HCT116 (cell line): ENCODE results near the gene B3GNT5. TPM values are rescaled to one million over a fixed set of nuclear protein-coding genes. Genes with fewer than 3 reads are reported as not detected.

ENCODE experiments used
- ATAC-seq: fragments of 200-7000 bp; cut with Tn5 transposase; 2 replicates; pipeline ENCODE4 v1.9.1; 2020; ENCODE audit warnings: mild to moderate bottlenecking, moderate library complexity
- BruUV-seq: library from RNA; stranded (reverse); fragments of 400-500 nt; replicated peaks from 2 replicates; lab custom pipeline; 2021; lab: Mats Ljungman, UMichigan
- CTCF ChIA-PET: fragments of 300-600 bp; sonication (Branson Sonifier 250); formaldehyde crosslinking; loops from one replicate; lab custom pipeline; 2021; ENCODE audit warnings: antibody characterized with exemption; lab: Charles Lee
- POLR2A ChIA-PET: fragments of 300-600, 350-600 bp; sonication (Branson Sonifier 250); formaldehyde crosslinking; loops from one replicate; lab custom pipeline; 2021; ENCODE audit warnings: antibody characterized with exemption; lab: Charles Lee
- RAD21 ChIA-PET, 2 experiments: fragments of 300-600 bp; sonication (Branson Sonifier 250); formaldehyde crosslinking; loops; one replicate each; lab custom pipeline; 2023; ENCODE audit warnings: low total read pairs in 2 of 2; ENCODE audit not compliant: uncharacterized antibody in 2 of 2, unreplicated experiment in 2 of 2, low non-redundant PET in 1 of 2; lab: Charles Lee
- DNase-seq: peaks from one replicate; pipeline ENCODE4 v3.0.0-alpha.2; 2010; ENCODE audit warnings: low read depth, low spot score
- H2AFZ ChIP-seq: fragments of 200-600 bp; shearing (Covaris generic), sonication (generic); 2 replicates; pipeline ENCODE4 v1.6.1; 2017; ENCODE audit warnings: low read depth, mixed run types, mixed read lengths, antibody characterized with exemption, low read length; ENCODE audit not compliant: poor library complexity, severe bottlenecking
- H3K27ac ChIP-seq: 2 replicates; pipeline ENCODE4 v1.5.1; 2012; ENCODE audit warnings: low read depth, low read length
- H3K27me3 ChIP-seq: fragments of 200-600 bp; sonication (generic); 2 replicates; pipeline ENCODE4 v1.6.1; 2016; ENCODE audit warnings: mixed run types, low read length, mixed read lengths; ENCODE audit not compliant: insufficient read depth
- H3K36me3 ChIP-seq, 2 experiments: fragments of 200-500 bp in 1 of 2; fragments of 200-600 bp in 1 of 2; sonication (Bioruptor generic) in 1 of 2; sonication (generic) in 1 of 2; 2 replicates each; pipeline versions ENCODE4 v1.5.1 to v1.6.1; 2014 to 2016; ENCODE audit warnings: low read length in 2 of 2, inconsistent platforms in 1 of 2, mixed read lengths in 1 of 2, mixed run types in 1 of 2; ENCODE audit not compliant: insufficient read depth in 2 of 2, control insufficient read depth in 1 of 2
- H3K4me1 ChIP-seq, 2 experiments: fragments of 200-600 bp in 1 of 2; sonication (generic) in 1 of 2; 2 replicates each; pipeline versions ENCODE4 v1.5.1 to v1.6.1; 2012 to 2017; ENCODE audit warnings: low read length in 2 of 2, inconsistent platforms in 1 of 2, mild to moderate bottlenecking in 1 of 2, mixed read lengths in 1 of 2, mixed run types in 1 of 2, moderate library complexity in 1 of 2; ENCODE audit not compliant: insufficient read depth in 2 of 2, control insufficient read depth in 1 of 2
- H3K4me2 ChIP-seq: fragments of 200-600 bp; sonication (generic); 2 replicates; pipeline ENCODE4 v1.6.1; 2017; ENCODE audit warnings: mixed run types, low read length, mixed read lengths
- H3K4me3 ChIP-seq, 2 experiments: fragments of 200-600 bp in 1 of 2; sonication (generic) in 1 of 2; replicated peaks in 1 of 2; 2 replicates each; pipeline ENCODE4 v1.5.1; 2011 to 2016; ENCODE audit warnings: low read length in 2 of 2, control low read depth in 1 of 2, low read depth in 1 of 2, mild to moderate bottlenecking in 1 of 2, mixed read lengths in 1 of 2, mixed run types in 1 of 2
- H3K79me2 ChIP-seq: fragments of 200-600 bp; sonication (generic); 2 replicates; pipeline ENCODE4 v1.6.1; 2017; ENCODE audit warnings: mild to moderate bottlenecking, mixed run types, low read length, moderate library complexity, mixed read lengths; ENCODE audit not compliant: insufficient read depth
- H3K9ac ChIP-seq: fragments of 200-600 bp; sonication (generic); 2 replicates; pipeline ENCODE4 v1.6.1; 2016; ENCODE audit warnings: low read length, mixed read lengths
- H3K9me2 ChIP-seq: fragments of 200-600 bp; sonication (generic), shearing (Covaris generic); 2 replicates; pipeline ENCODE4 v1.6.1; 2017; ENCODE audit warnings: mixed run types, mild to moderate bottlenecking, moderate library complexity; ENCODE audit not compliant: insufficient read depth
- H3K9me3 ChIP-seq, 2 experiments: fragments of 200-500 bp in 1 of 2; fragments of 200-600 bp in 1 of 2; sonication (Bioruptor generic) in 1 of 2; sonication (generic) in 1 of 2; 2 replicates each; pipeline ENCODE4 v1.6.1; 2014 to 2017; ENCODE audit warnings: low read length in 2 of 2, mixed read lengths in 2 of 2, inconsistent platforms in 1 of 2, low read depth in 1 of 2, mild to moderate bottlenecking in 1 of 2, mixed run types in 1 of 2, moderate library complexity in 1 of 2; ENCODE audit not compliant: control insufficient read depth in 1 of 2, insufficient read depth in 1 of 2
- H4K20me1 ChIP-seq: fragments of 200-600 bp; sonication (generic), shearing (Covaris generic); 2 replicates; pipeline ENCODE4 v1.6.1; 2017; ENCODE audit warnings: mixed run types, mild to moderate bottlenecking, moderate library complexity; ENCODE audit not compliant: insufficient read depth
- ATF3 ChIP-seq: IDR thresholded peaks from 2 replicates; pipeline ENCODE4 v1.6.1; 2012
- CBX3 ChIP-seq: IDR thresholded peaks from 2 replicates; pipeline ENCODE4 v1.6.1; 2012; ENCODE audit warnings: low read depth
- CEBPB ChIP-seq: IDR thresholded peaks from 2 replicates; pipeline ENCODE4 v1.6.1; 2012; ENCODE audit warnings: low read depth
- CTCF ChIP-seq, 3 experiments: fragments of 200-600 bp in 1 of 3; sonication (generic) in 1 of 3; IDR thresholded peaks in 2 of 3; conservative IDR thresholded peaks in 1 of 3; 2 replicates each; pipeline ENCODE4 v1.5.1; 2012 to 2017; ENCODE audit warnings: low read depth in 2 of 3, low read length in 2 of 3, antibody characterized with exemption in 1 of 3, borderline replicate concordance in 1 of 3, control low read depth in 1 of 3, mild to moderate bottlenecking in 1 of 3, mixed read lengths in 1 of 3, mixed run types in 1 of 3, moderate library complexity in 1 of 3; ENCODE audit not compliant: insufficient read depth in 1 of 3
- EGR1 ChIP-seq: IDR thresholded peaks from 2 replicates; pipeline ENCODE4 v1.6.1; 2012; ENCODE audit warnings: low read depth
- ELF1 ChIP-seq: IDR thresholded peaks from 2 replicates; pipeline ENCODE4 v1.6.1; 2012; ENCODE audit warnings: low read depth, borderline replicate concordance
- EZH2 ChIP-seq: fragments of 200-600 bp; sonication (generic); IDR thresholded peaks from 2 replicates; pipeline ENCODE4 v1.6.1; 2017; ENCODE audit warnings: antibody characterized with exemption, mixed run types
- EZH2phosphoT487 ChIP-seq: fragments of 200-600 bp; IDR thresholded peaks from 2 replicates; pipeline ENCODE4 v1.6.1; 2018; ENCODE audit warnings: antibody characterized with exemption, borderline replicate concordance
- FOSL1 ChIP-seq: IDR thresholded peaks from 2 replicates; pipeline ENCODE4 v1.6.1; 2012; ENCODE audit warnings: low read depth
- JUND ChIP-seq: IDR thresholded peaks from 2 replicates; pipeline ENCODE4 v1.6.1; 2012
- MAX ChIP-seq: IDR thresholded peaks from 2 replicates; pipeline ENCODE4 v1.6.1; 2012
- POLR2A ChIP-seq: IDR thresholded peaks from 2 replicates; pipeline ENCODE4 v1.7.0; 2011; ENCODE audit warnings: borderline replicate concordance; ENCODE audit not compliant: insufficient read depth, insufficient read length; ENCODE audit errors: extremely low read depth
- POLR2AphosphoS5 ChIP-seq: IDR thresholded peaks from 2 replicates; pipeline ENCODE4 v1.6.1; 2011; ENCODE audit warnings: mild to moderate bottlenecking, low read depth, low read length, moderate library complexity
- RAD21 ChIP-seq: IDR thresholded peaks from 2 replicates; pipeline ENCODE4 v1.6.1; 2012; ENCODE audit warnings: low read depth, mild to moderate bottlenecking
- SIN3A ChIP-seq: IDR thresholded peaks from 2 replicates; pipeline ENCODE4 v1.6.1; 2012; ENCODE audit warnings: low read depth
- SP1 ChIP-seq: IDR thresholded peaks from 2 replicates; pipeline ENCODE4 v1.6.1; 2012; ENCODE audit warnings: low read depth
- SRF ChIP-seq: IDR thresholded peaks from 2 replicates; pipeline ENCODE4 v1.6.1; 2012; ENCODE audit warnings: low read depth
- TCF7L2 ChIP-seq: IDR thresholded peaks from 2 replicates; pipeline ENCODE4 v1.7.0; 2011; ENCODE audit warnings: borderline replicate concordance, inconsistent platforms; ENCODE audit not compliant: insufficient read depth, insufficient read length; ENCODE audit errors: extremely low read depth
- YY1 ChIP-seq: IDR thresholded peaks from 2 replicates; pipeline ENCODE4 v1.6.1; 2011; ENCODE audit warnings: low read length, low read depth, moderate library complexity, mild to moderate bottlenecking; ENCODE audit not compliant: insufficient replicate concordance; ENCODE audit errors: extremely low read depth
- ZBTB33 ChIP-seq: IDR thresholded peaks from 2 replicates; pipeline ENCODE4 v1.6.1; 2011; ENCODE audit warnings: mild to moderate bottlenecking, low read length, moderate library complexity; ENCODE audit not compliant: insufficient replicate concordance; ENCODE audit errors: extremely low read depth
- ZFX ChIP-seq: fragments of 450-650 bp; IDR thresholded peaks from 2 replicates; pipeline ENCODE4 v1.6.1; 2017
- ZNF274 ChIP-seq: fragments of 200-500 bp; sonication (Bioruptor generic); IDR thresholded peaks from 2 replicates; pipeline ENCODE4 v1.6.1; 2014; ENCODE audit warnings: mild to moderate bottlenecking, low read depth, low read length, inconsistent platforms
- intact Hi-C: fragments of 100-400 bp; cut with micrococcal nuclease; formaldehyde crosslinking; loops from 2 replicates; pipeline ENCODE4 v1.10.0; 2022
- total RNA-seq: library from RNA; stranded (reverse); gene quantifications from one replicate; pipeline ENCODE4 v1.2.1, GENCODE V29; 2021; ENCODE audit not compliant: unreplicated experiment

Gene B3GNT5
- total RNA-seq, 1 experiment from 2014 or later = 25.3 TPM

GRCh38 chr3:183210862-183211341 is 42.2 kb upstream of the B3GNT5 start:
- Histone ChIP-seq H3K27me3 (no peaks in the 10 kb centered on the region), H3K4me1 (peaks cover 0 to 12% of the 10 kb centered on the region in 2 experiments; a peak in 1 of 4 replicates), H3K27ac (no peak overlapping the region), H3K9me2 (no peaks in the 10 kb centered on the region), H3K9me3 (no peaks in the 10 kb centered on the region), H3K79me2 (no peaks in the 10 kb centered on the region), H3K9ac (no peak overlapping the region), H2AFZ (no peak overlapping the region), H4K20me1 (no peaks in the 10 kb centered on the region), H3K4me2 (peak overlapping the region; percentile 18; the same call in 1 of the 2 replicates), H3K36me3 (no peaks in the 10 kb centered on the region), H3K4me3 (no peak overlapping the region)
- ATAC-seq = no peak
- RAD21 ChIA-PET = no interaction called here
- CTCF ChIA-PET = no interaction called here
- intact Hi-C loops = no loop called here
- no peak for DNase-seq
- TF ChIP-seq TCF7L2 = no peak
- no peak for TF ChIP-seq EZH2
- TF ChIP-seq SRF = no peak
- TF ChIP-seq CBX3 = no peak
- TF ChIP-seq CTCF (IDR thresholded peaks at IDR 0.05 in 2 of 3, conservative IDR thresholded peaks at IDR 0.05 in 1 of 3; ENCODE audit: borderline replicate concordance in 1 of 3, insufficient read depth in 1 of 3, low read depth in 2 of 3, low read length in 2 of 3) = no peak
- no peak for TF ChIP-seq SIN3A
- TF ChIP-seq RAD21 = no peak
- TF ChIP-seq EZH2phosphoT487 = no peak
- no peak; the same call in 1 of the 2 replicates for TF ChIP-seq MAX
- TF ChIP-seq SP1 = peak; percentile 48; the same call in 1 of the 2 replicates
- no peak for TF ChIP-seq CEBPB
- TF ChIP-seq POLR2A = no peak
- TF ChIP-seq EGR1 = no peak
- TF ChIP-seq ZFX = no peak
- no peak for TF ChIP-seq ZBTB33
- no peak for TF ChIP-seq ELF1
- TF ChIP-seq YY1 = no peak
- no peak for TF ChIP-seq ZNF274
- TF ChIP-seq POLR2AphosphoS5 = no peak
- TF ChIP-seq ATF3 = no peak
- TF ChIP-seq FOSL1 = peak; percentile 40; the same call in 1 of the 2 replicates
- TF ChIP-seq JUND = 0 out of 2 replicates have a peak, but pooled peaks have one; percentile 30
- no TSS peak for BruUV-seq
- POLR2A ChIA-PET = interaction anchor here (0.5 kb wide), 1 partner anchor 34 kb away, joined by 3 read pairs; no protein-coding TSS in a partner anchor
